GM12892 (cell line): ENCODE measurements around the gene PPP1R3F.
"Not testable (repeated sequence)": the region's sequence is repeated elsewhere in the genome, so short reads cannot be mapped to it uniquely, and the experiment has no call there.

ENCODE experiments used
- POLR2A ChIP-seq: IDR thresholded peaks from 2 replicates; pipeline ENCODE4 v1.6.1; 2011; ENCODE audit warnings: low read depth, low read length, control low read depth
- POLR2AphosphoS5 ChIP-seq: IDR thresholded peaks from 2 replicates; pipeline ENCODE4 v1.6.1; 2011; ENCODE audit warnings: low read depth, low read length, control low read depth
- TAF1 ChIP-seq: IDR thresholded peaks from 2 replicates; pipeline ENCODE4 v1.6.1; 2011; ENCODE audit warnings: low read depth, mild to moderate bottlenecking, control low read depth, low read length, borderline replicate concordance

GRCh38 chrX:49331841-49332240, 62.2 kb downstream of the PPP1R3F start:
- TF ChIP-seq POLR2AphosphoS5, TAF1, POLR2A: not testable (repeated sequence)
